Epithelial cell of proximal tubule (primary cell): ENCODE measurements around the gene CCDC192. TPM values are rescaled to one million over a fixed set of nuclear protein-coding genes. Genes with fewer than 3 reads are reported as not detected.

Experiments
- DNase-seq: peaks from one replicate; pipeline ENCODE4 v3.0.0-alpha.2; 2011; ENCODE audit warnings: low read depth
- H3K4me3 ChIP-seq: 2 replicates; pipeline ENCODE4 v1.5.1; 2011; ENCODE audit warnings: low read depth, mild to moderate bottlenecking, low read length
- CTCF ChIP-seq: conservative IDR thresholded peaks from 2 replicates; pipeline ENCODE4 v1.5.1; 2012; ENCODE audit warnings: low read depth, mild to moderate bottlenecking, low read length
- total RNA-seq: library from RNA; depleted of rRNA; stranded (reverse); fragments of >200 nt; gene quantifications from 2 replicates; pipeline ENCODE4 v1.2.3, GENCODE V29; 2015

The CCDC192 gene
- total RNA-seq, 1 donor from 2014 or later: not detected

GRCh38 chr5:127684726-127685467 is 18.3 kb upstream of the CCDC192 start:
- no peak overlapping the region for H3K4me3 ChIP-seq
- no peak for TF ChIP-seq CTCF
- DNase-seq: no peak

- no peak for TF ChIP-seq CTCF
Observed at GRCh38 chr5:127685662-127686061, 17.5 kb upstream of the CCDC192 start.

GRCh38 chr5:127686424-127686823 is 16.8 kb upstream of the CCDC192 start:
- TF ChIP-seq CTCF: no peak
- DNase-seq: no peak

More at GRCh38 chr5:127685662-127686061, 17.5 kb upstream of the CCDC192 start:
- no peak overlapping the region for H3K4me3 ChIP-seq
- DNase-seq: no peak

GRCh38 chr5:127694518-127695171 is 8.5 kb upstream of the CCDC192 start:
- TF ChIP-seq CTCF: no peak
- H3K4me3 ChIP-seq: no peak overlapping the region
- no peak for DNase-seq

More at GRCh38 chr5:127686424-127686823, 16.8 kb upstream of the CCDC192 start:
- H3K4me3 ChIP-seq: no peak overlapping the region

GRCh38 chr5:127695346-127695745 is 7.8 kb upstream of the CCDC192 start:
- no peak for DNase-seq
- H3K4me3 ChIP-seq: no peak overlapping the region
- no peak for TF ChIP-seq CTCF

GRCh38 chr5:127696683-127697082 is 6.5 kb upstream of the CCDC192 start:
- no peak overlapping the region for H3K4me3 ChIP-seq
- no peak for TF ChIP-seq CTCF
- DNase-seq: no peak
